Limb (tissue), 2 donors: ENCODE data around the gene RHEBL1.
"Not testable (repeated sequence)": the region's sequence is repeated elsewhere in the genome, so short reads cannot be mapped to it uniquely, and the experiment has no call there.

Experiments used
- DNase-seq, 2 donors: peaks; one replicate each; pipeline ENCODE4 v3.0.0-alpha.2; 2016; ENCODE audit errors: extremely low spot score in 2 of 2

RHEBL1 gene

DNA sequence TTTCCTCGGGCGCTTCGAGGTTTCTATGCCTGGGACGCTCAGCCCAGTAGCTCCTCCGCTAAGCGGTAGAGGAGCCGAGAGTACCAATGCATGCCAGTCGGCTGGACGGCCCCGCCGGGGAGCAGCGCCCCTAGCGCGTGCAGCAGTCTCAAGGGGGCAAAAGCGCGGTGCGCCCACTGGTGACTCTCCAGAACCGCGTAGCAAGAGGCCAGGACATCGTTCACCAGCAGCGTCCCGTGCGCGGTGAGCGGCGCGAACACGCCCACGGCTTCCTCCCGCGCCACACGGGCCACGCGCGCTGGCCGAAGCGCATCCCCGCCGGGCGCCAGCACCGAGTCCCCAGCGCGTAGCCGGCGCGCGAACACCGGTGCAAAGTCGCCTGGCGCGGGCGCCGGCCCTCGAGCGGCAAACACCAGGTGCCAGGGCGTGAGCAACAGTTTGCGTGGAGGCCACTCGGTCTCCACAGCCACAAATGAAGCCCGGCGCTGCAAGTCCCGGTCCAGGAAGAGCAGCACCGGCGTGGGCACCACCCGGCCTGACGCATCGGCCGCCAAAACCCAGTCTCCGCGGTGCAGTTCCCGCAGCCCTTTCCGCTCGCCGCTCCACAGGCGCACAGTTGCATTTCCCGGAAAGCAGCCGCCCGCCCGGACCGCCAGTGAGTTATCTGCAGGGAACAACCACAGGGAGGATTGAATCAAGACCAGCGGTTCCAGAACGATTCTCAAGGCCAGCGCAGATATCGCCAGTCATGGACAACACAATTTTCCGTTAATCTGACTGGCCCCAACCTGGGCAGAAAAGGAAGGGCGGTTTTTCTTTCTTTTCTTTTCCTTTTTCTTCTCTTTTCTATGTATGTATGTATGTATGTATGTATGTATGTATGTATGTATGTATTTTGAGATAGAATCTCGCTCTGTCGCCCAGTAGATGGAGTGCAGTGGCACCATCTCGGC lies 20.3 kb upstream of the RHEBL1 start:
- peak in 1 of 2 donors; percentile 76 for DNase-seq

- DNase-seq: no peak
Observed at GRCh38 chr12:49088932-49089330, 19.2 kb upstream of the RHEBL1 start.

- peak; percentile 81 to 86 for DNase-seq
Observed at GRCh38 chr12:49088150-49088931, 18.6 kb upstream of the RHEBL1 start.

GRCh38 chr12:49086116-49086515 lies 16.3 kb upstream of the RHEBL1 start:
- no peak for DNase-seq

DNA sequence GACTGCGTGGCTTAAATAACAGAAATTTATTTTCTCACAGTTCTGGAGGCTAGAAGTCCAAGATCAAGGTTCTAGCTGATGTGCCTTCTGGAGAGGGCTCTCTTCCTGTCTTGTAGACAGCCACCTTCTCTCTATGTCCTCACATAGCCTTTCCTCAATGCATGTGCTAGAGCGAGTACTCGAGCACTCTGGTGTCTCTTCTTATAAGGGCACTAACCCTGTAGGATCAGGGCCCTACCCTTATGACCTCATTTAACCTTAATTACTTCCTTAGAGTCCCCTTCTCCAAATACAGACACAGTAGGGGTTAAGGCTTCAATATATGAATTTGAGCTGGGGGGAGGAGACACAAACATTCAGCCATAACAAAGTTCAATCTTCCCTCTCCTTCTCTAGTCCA lies 14.7 kb upstream of the RHEBL1 start:
- no peak for DNase-seq

DNA sequence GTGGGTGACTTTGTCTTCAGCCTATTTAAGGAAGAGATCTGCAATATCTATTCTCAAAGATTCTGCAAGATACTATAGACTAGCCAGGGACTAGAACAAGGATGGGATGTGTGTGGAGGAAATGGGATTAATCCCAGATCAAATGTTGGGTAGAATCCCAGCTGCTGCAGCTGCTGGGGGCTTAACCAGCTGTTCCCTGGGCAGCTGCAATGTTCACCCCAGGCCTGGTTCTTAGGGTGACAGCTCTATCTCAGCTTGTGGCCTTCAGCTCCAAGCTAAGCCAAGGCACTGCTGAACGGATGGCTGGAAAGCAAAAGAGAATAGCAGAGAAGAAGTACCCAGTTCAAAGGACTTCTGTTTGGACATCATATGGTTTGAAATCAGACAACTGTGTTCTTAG lies 10.0 kb upstream of the RHEBL1 start:
- peak; percentile 52 to 55 for DNase-seq

DNA sequence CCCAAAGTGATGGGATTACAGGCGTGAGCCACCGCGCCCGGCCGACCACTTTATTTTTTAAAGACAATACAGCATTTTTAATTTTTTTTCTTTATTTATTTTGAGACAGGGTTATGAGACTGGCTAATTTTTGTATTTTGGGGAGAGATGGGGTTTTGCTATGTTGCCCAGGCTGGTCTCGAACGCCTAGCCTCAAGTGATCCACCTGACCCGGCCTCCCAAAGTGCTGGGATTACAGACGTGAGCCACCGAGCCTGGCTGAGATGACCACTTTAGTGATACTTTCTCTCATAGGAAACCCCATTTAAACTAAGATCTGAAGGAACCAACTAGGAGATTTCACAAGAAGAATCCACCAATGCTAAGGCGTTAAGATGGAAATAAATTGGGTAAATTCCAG lies 1.2 kb upstream of the RHEBL1 start:
- DNase-seq: no peak

- no peak for DNase-seq
Observed at GRCh38 chr12:49068879-49069506, 786 bp downstream of the RHEBL1 start.

- DNase-seq: no peak
Observed at GRCh38 chr12:49066120-49066519, 3.7 kb downstream of the RHEBL1 start.

DNA sequence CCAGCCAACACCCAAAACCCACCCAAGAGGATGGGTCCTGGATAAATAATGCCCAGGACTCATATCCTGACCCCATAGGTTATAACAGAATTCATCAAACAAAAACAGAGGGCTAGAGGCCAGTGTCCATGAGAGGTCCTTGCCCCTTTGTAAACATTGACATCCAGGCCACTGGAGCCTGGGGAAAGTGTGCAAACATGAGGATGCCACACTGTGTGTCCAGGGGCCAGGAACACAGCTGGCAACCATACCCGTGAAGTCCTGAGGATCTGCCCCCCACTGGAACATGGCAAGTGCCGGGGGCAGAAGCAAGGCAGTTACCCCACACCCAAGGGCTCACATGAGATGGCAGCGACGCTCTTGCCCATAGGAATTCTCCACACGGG lies 5.0 kb downstream of the RHEBL1 start:
- DNase-seq: no peak

- DNase-seq: not testable (repeated sequence)
Observed at GRCh38 chr12:49061916-49062315, 7.9 kb downstream of the RHEBL1 start.

DNA sequence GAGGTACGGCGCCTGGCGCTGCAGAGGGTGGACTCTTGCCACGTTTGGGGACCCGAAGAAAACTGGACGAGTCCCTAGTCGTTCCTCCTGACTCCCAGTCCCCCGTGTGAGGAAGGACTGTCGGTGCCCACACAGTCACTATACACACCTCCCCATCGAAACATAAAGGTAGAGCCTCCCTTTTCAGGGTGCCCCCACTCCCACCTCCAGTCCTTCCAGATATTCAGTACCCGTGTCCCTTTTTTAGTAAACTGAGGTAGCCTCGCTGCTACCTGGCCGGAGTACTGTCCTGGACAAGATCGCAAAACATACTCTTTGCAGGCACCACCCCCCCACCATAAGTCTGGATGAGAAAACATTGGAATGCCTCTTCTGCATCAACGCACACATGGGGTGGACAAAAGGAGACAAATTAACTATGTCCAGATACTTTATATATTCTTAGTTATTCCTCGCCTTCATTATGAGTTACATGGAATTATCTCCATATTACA lies 8.6 kb downstream of the RHEBL1 start:
- no peak for DNase-seq

DNA sequence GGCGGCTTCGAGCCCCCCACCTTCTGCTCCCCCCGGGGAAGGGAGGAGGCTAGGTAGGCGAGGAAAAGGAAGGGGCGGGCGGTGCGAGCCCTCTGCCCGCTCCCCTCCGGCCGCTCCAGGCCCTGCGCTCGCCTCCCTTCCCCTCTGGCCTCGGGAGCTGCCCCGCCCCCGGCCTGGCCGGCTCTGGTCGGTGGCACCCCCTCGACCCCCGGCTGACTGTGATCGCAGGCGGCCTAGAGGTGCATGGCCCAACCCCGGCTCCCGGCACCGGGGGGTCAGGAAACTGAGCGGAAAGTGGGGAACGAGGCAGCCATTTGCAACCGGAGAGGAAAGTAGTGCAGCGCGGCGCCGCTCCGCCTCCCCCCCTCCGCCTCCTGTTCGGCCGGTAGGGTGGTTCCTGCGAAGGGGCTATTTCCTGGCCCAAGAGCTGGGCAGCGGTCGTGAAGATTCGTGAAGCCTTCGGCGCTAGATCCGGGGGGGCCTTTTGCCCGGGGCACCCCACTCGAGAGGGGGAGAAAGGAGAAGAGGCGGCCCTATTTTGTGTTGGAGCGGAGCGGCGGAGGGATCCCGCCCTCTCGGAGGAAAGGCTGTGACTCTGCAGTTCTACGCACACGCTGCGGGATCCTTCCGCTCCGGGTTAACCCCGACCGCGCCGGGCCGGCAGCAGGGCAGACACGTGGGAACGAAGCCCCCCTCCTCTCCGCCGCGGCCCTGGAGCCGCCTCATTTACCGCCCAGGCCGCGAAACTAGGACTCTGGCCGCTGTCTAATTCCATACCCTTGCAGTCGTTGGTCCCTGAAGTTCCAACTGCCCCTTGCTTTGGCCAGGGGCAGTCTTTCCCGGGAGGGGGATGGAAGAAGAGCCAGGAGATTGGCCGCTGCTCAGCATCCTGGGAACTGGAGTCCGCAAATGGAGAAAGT lies 9.3 kb downstream of the RHEBL1 start, which contains the start of gene KMT2D:
TSS of gene KMT2D (minus strand) at position 558 of the 920 bp plus-strand sequence. CDS start 5,470 bp downstream, outside the sequence.
- peak; percentile 95 for DNase-seq

- no peak for DNase-seq
Observed at GRCh38 chr12:49059299-49060171, 10.2 kb downstream of the RHEBL1 start.

GRCh38 chr12:49059045-49059298 lies 10.8 kb downstream of the RHEBL1 start:
- DNase-seq: no peak

GRCh38 chr12:49058366-49059044 lies 11.3 kb downstream of the RHEBL1 start:
- DNase-seq: no peak

DNA sequence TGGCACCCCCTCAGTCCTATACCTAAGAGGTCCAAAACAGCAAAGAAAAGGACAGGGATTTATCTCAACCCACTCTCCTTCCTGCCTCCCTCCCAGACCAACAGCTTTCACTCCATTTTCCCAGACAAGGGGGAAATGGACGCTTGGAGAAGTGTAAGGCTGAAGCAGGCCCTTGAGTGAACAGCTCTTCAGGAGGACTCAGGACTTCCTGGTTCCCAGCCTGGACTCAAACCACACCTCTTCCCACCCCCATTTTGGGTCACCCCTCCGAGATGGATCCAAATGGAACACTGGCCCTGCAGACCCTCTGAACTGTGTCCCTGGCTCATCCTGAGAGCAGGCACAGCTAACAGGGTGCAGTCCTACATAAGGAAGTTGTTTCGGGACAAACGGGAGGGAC lies 11.9 kb downstream of the RHEBL1 start:
- no peak for DNase-seq

DNA sequence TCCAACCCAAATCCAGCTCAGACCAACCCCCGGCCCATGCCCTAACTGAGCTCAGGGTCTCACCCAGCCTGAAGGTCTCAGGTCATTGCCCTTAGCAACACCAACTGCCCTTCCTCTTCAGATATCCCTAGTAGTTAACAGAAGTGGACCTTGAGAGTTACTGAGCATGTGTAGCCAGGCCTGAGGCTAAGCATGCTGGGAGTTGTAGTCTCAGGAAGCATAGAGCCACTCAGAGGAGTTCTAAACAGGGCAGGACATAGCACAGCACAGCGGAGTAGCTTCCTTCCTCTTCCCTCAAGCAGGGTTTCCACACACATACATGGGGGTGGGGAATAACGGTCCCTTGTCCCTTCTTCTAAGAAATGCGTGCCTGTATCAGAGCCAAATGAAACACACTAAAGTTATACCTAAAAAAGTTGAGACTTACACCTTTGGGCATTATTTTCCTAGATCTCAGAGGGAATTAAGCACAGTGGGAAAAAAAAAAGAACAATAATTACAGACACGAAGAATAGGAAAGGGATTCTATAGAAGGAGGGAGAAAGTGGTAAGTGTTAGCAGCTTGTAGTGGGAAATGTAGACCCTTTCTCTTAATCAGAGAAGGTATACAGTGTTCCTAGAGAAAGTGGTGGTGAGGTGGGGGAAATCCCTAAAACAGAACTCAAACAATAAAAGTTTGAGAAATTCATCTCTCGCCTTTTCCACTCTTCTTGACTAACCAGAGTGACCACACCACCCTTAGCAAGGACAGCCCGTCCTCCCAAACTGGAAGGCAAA lies 13.6 kb downstream of the RHEBL1 start:
- peak in 1 of 2 donors; percentile 64 for DNase-seq

GRCh38 chr12:49055092-49055491 lies 14.7 kb downstream of the RHEBL1 start:
- no peak for DNase-seq
